NCI-H524 (cell line): Measurements from ENCODE around the gene ZNF541.

Experiments
- DNase-seq, 2 experiments: peaks; one replicate each; lab custom pipeline; 2025; lab: John Stamatoyannopoulos, UW

Gene ZNF541

GRCh38 chr19:47573071-47574026 is at the start of gene ZNF541:
ZNF541 (minus strand) TSS chr19:47573148; CDS start chr19:47555856, 17,292 bp downstream.
- DNase-seq, result peak in 1 of 2 experiments; percentile 16

- DNase-seq, result no peak
Measured at GRCh38 chr19:47619763-47620162, 46.8 kb upstream of the ZNF541 start.

GRCh38 chr19:47618771-47619170 is 45.8 kb upstream of the ZNF541 start:
- no peak for DNase-seq

GRCh38 chr19:47615714-47616113 is 42.8 kb upstream of the ZNF541 start:
- no peak for DNase-seq

- DNase-seq, result no peak
Measured at GRCh38 chr19:47615230-47615629, 42.3 kb upstream of the ZNF541 start.

GRCh38 chr19:47614559-47614958 is 41.6 kb upstream of the ZNF541 start:
- no peak for DNase-seq

- DNase-seq, result no peak
Measured at GRCh38 chr19:47614021-47614295, 41.0 kb upstream of the ZNF541 start.

GRCh38 chr19:47613165-47614020 is 40.4 kb upstream of the ZNF541 start:
- no peak for DNase-seq

GRCh38 chr19:47610902-47611301 is 38.0 kb upstream of the ZNF541 start:
- DNase-seq, result no peak

- DNase-seq, result peak in 1 of 2 experiments; percentile 52
Measured at GRCh38 chr19:47609906-47610894, 37.3 kb upstream of the ZNF541 start.

- peak in 1 of 2 experiments; percentile 86 for DNase-seq
Measured at GRCh38 chr19:47608969-47609905, 36.3 kb upstream of the ZNF541 start, which contains the start of gene BICRA. BICRA (plus strand) TSS chr19:47609134; CDS start chr19:47673575, 64,441 bp downstream.

- DNase-seq, result peak; percentile 86 to 93
Measured at GRCh38 chr19:47608074-47608918, 35.3 kb upstream of the ZNF541 start.

- no peak for DNase-seq
Measured at GRCh38 chr19:47607564-47608073, 34.7 kb upstream of the ZNF541 start.

GRCh38 chr19:47603706-47604565 is 31.0 kb upstream of the ZNF541 start:
- no peak for DNase-seq

GRCh38 chr19:47601180-47601904 is 28.4 kb upstream of the ZNF541 start:
- DNase-seq, result no peak

GRCh38 chr19:47600246-47601179 is 27.6 kb upstream of the ZNF541 start:
- peak; percentile 99 to 100 for DNase-seq
